ENCODE data around the gene MAGEA8.

Gene MAGEA8

DNA sequence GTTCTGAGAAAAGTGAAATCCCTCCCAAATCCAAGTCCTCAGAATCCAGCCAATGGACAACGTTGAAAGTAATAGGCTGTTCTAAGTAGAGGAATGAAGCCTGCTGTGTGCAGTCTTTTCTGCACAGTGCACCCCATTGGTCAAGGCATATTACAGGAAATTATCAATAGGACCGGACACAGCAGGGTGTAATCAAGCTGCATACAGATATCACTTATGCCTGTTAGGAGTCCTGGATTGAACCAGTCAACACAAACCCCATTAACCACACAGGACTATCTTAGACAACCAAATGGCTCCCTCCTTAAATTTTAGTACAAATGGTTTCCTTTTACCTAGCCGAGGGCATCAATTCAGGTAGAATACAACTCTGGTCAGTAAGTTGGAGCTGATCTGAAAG lies 34.2 kb upstream of the MAGEA8 start:
- CTCF ChIA-PET: no interaction called here
- POLR2A ChIA-PET: no interaction called here

GRCh38 chrX:149848855-149849254 lies 32.1 kb upstream of the MAGEA8 start:
- POLR2A ChIA-PET: no interaction called here
- TF ChIP-seq, protein P1, sequence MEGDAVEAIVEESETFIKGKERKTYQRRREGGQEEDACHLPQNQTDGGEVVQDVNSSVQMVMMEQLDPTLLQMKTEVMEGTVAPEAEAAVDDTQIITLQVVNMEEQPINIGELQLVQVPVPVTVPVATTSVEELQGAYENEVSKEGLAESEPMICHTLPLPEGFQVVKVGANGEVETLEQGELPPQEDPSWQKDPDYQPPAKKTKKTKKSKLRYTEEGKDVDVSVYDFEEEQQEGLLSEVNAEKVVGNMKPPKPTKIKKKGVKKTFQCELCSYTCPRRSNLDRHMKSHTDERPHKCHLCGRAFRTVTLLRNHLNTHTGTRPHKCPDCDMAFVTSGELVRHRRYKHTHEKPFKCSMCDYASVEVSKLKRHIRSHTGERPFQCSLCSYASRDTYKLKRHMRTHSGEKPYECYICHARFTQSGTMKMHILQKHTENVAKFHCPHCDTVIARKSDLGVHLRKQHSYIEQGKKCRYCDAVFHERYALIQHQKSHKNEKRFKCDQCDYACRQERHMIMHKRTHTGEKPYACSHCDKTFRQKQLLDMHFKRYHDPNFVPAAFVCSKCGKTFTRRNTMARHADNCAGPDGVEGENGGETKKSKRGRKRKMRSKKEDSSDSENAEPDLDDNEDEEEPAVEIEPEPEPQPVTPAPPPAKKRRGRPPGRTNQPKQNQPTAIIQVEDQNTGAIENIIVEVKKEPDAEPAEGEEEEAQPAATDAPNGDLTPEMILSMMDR (IDR thresholded peaks at IDR 0.05; ENCODE audit: control extremely low read depth, extremely low read depth, low read depth, missing control alignments): no peak
- no peak for DNase-seq (ENCODE audit: extremely low spot score)
- CTCF ChIA-PET: interaction anchor here (0.9 kb wide), 1 partner anchor 11 kb away, joined by 3 read pairs; no protein-coding TSS in a partner anchor

More for the DNA sequence above, 34.2 kb upstream of the MAGEA8 start:
- TF ChIP-seq, protein P1 (IDR thresholded peaks at IDR 0.05; ENCODE audit: control extremely low read depth, extremely low read depth, low read depth, missing control alignments): no peak
- DNase-seq (ENCODE audit: extremely low spot score): no peak

GRCh38 chrX:149849787-149850186 lies 31.2 kb upstream of the MAGEA8 start:
- TF ChIP-seq, protein P1 (IDR thresholded peaks at IDR 0.05; ENCODE audit: control extremely low read depth, extremely low read depth, low read depth, missing control alignments): no peak
- POLR2A ChIA-PET: no interaction called here
- CTCF ChIA-PET: no interaction called here
- no peak for DNase-seq (ENCODE audit: extremely low spot score)

GRCh38 chrX:149851864-149852263 lies 29.1 kb upstream of the MAGEA8 start:
- ChIA-PET CTCF (no interaction called here), POLR2A (no interaction called here)
- TF ChIP-seq, protein P1 (IDR thresholded peaks at IDR 0.05; ENCODE audit: control extremely low read depth, extremely low read depth, low read depth, missing control alignments): no peak
- no peak for DNase-seq (ENCODE audit: extremely low spot score)

- ChIA-PET POLR2A (no interaction called here), CTCF (interaction anchor here (1.4 to 2.0 kb wide), 2 partner anchors 15 to 18 kb away, joined by 4 to 5 read pairs; no protein-coding TSS in a partner anchor)
- no peak for DNase-seq (ENCODE audit: extremely low spot score)
- TF ChIP-seq, protein P1 (IDR thresholded peaks at IDR 0.05; ENCODE audit: control extremely low read depth, extremely low read depth, low read depth, missing control alignments): no peak
These were observed 27.1 kb upstream of the MAGEA8 start for GRCh38 chrX:149853925-149854324.

- CTCF ChIA-PET: no interaction called here
- no peak for DNase-seq (ENCODE audit: extremely low spot score)
- POLR2A ChIA-PET: no interaction called here
- TF ChIP-seq, protein P1 (IDR thresholded peaks at IDR 0.05; ENCODE audit: control extremely low read depth, extremely low read depth, low read depth, missing control alignments): no peak
These were observed 22.4 kb upstream of the MAGEA8 start for GRCh38 chrX:149858592-149858991.

DNA sequence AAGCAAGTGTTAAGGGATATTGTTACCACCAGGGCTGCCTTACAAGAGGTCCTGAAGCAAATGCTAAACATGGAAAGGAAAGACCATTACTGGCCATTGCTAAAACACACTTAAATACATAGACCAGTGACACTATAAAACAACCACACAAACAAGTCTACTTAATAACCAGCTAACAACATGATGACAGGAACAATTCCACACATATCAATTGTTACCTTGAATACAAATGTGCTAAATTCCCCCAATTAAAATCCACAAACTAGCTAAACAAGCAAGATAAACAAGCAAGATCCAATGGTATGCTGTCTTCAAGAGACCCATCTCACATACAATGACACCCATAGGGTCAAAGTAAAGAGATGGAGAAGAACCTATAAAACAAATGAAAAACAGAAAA lies 20.5 kb upstream of the MAGEA8 start:
- ChIA-PET POLR2A (no interaction called here), CTCF (interaction anchor here (1.1 to 1.8 kb wide), 3 partner anchors 10 to 12 kb away, joined by 3 to 7 read pairs (median 3); no protein-coding TSS in a partner anchor)
- TF ChIP-seq, protein P1 (IDR thresholded peaks at IDR 0.05; ENCODE audit: control extremely low read depth, extremely low read depth, low read depth, missing control alignments): no peak
- no peak for DNase-seq (ENCODE audit: extremely low spot score)
